Measurements from ENCODE around the gene FEZ2. TPM values are rescaled to one million over a fixed set of nuclear protein-coding genes. Genes with fewer than 3 reads are reported as not detected.

The FEZ2 gene
- total RNA-seq, 1 experiment from 2014 or later: 51.1 TPM

- no peak overlapping the region for H3K4me3 ChIP-seq (ENCODE audit: low read depth in 2 of 2, low read length in 2 of 2)
- in situ Hi-C loops (cut with HindIII; ENCODE audit: low pct_unique_long_range_greater_than_20kb, low sequenced_read_pairs): no loop called here
- ChIA-PET POLR2A (no interaction called here), CTCF (no interaction called here)
- no peak for TF ChIP-seq TCF7L2 (IDR thresholded peaks at IDR 0.05; ENCODE audit: low read depth, low read length)
- no peak for TF ChIP-seq SIN3A (IDR thresholded peaks at IDR 0.05; ENCODE audit: borderline replicate concordance, insufficient read depth, low read depth, low read length)
- TF ChIP-seq REST (IDR thresholded peaks at IDR 0.05; ENCODE audit: insufficient read depth in 1 of 2, low read depth in 2 of 2, low read length in 1 of 2): no peak
- no peak for TF ChIP-seq POLR2AphosphoS5 (IDR thresholded peaks at IDR 0.05; ENCODE audit: low read depth, low read length)
- TF ChIP-seq CTCF (IDR thresholded peaks at IDR 0.05): no peak
- DNase-seq (ENCODE audit: low read depth, low spot score) (no peak), ATAC-seq (no peak)
- peaks cover 5% of the 10 kb centered on the region for H3K4me1 ChIP-seq (ENCODE audit: control insufficient read depth, insufficient read depth, low read length)
- no peaks in the 10 kb centered on the region for H3K27me3 ChIP-seq (ENCODE audit: control insufficient read depth, insufficient read depth, low read length)
- no TSS peak for BruUV-seq (replicated peaks)
- 0 out of 2 replicates have a peak overlapping the region, but pooled peaks have one; percentile 7 for H3K27ac ChIP-seq (ENCODE audit: low read length)
- H3K36me3 ChIP-seq (ENCODE audit: control insufficient read depth, insufficient read depth, low read length): peaks cover 43% of the 10 kb centered on the region
- intact Hi-C loops (cut with micrococcal nuclease; ENCODE audit: unreplicated experiment): no loop called here
- no peaks in the 10 kb centered on the region for H3K9me3 ChIP-seq (ENCODE audit: control insufficient read depth, insufficient read depth, low read depth, low read length)
Measured at GRCh38 chr2:36582951-36583350, 15.0 kb downstream of the FEZ2 start.

GRCh38 chr2:36582538-36582937 lies 15.4 kb downstream of the FEZ2 start:
- ChIA-PET CTCF (no interaction called here), POLR2A (no interaction called here)
- no peak overlapping the region for H3K4me3 ChIP-seq (ENCODE audit: low read depth in 2 of 2, low read length in 2 of 2)
- no peaks in the 10 kb centered on the region for H3K27me3 ChIP-seq (ENCODE audit: control insufficient read depth, insufficient read depth, low read length)
- DNase-seq (ENCODE audit: low read depth, low spot score): no peak
- TF ChIP-seq REST (IDR thresholded peaks at IDR 0.05; ENCODE audit: insufficient read depth in 1 of 2, low read depth in 2 of 2, low read length in 1 of 2): no peak
- no peak for TF ChIP-seq CTCF (IDR thresholded peaks at IDR 0.05)
- TF ChIP-seq POLR2AphosphoS5 (IDR thresholded peaks at IDR 0.05; ENCODE audit: low read depth, low read length): no peak
- TF ChIP-seq TCF7L2 (IDR thresholded peaks at IDR 0.05; ENCODE audit: low read depth, low read length): no peak
- TF ChIP-seq SIN3A (IDR thresholded peaks at IDR 0.05; ENCODE audit: borderline replicate concordance, insufficient read depth, low read depth, low read length): no peak
- intact Hi-C loops (cut with micrococcal nuclease; ENCODE audit: unreplicated experiment): no loop called here
- H3K27ac ChIP-seq (ENCODE audit: low read length): 0 out of 2 replicates have a peak overlapping the region, but pooled peaks have one; percentile 39
- in situ Hi-C loops (cut with HindIII; ENCODE audit: low pct_unique_long_range_greater_than_20kb, low sequenced_read_pairs): no loop called here
- no TSS peak for BruUV-seq (replicated peaks)
- peaks cover 46% of the 10 kb centered on the region for H3K36me3 ChIP-seq (ENCODE audit: control insufficient read depth, insufficient read depth, low read length)
- no peaks in the 10 kb centered on the region for H3K9me3 ChIP-seq (ENCODE audit: control insufficient read depth, insufficient read depth, low read depth, low read length)
- ATAC-seq: no peak
- peaks cover 5% of the 10 kb centered on the region for H3K4me1 ChIP-seq (ENCODE audit: control insufficient read depth, insufficient read depth, low read length)

Data from Panc1 (cell line).